Ectodermal cell (in vitro differentiated cells): ENCODE measurements around the gene SPRR1B. TPM values are rescaled to one million over a fixed set of nuclear protein-coding genes. Genes with fewer than 3 reads are reported as not detected.

Source experiments
- H3K27ac ChIP-seq: 2 replicates; pipeline ENCODE4 v1.7.0; 2013; ENCODE audit warnings: mild to moderate bottlenecking, low read depth, low read length; ENCODE audit not compliant: insufficient read depth, poor library complexity, severe bottlenecking
- H3K27me3 ChIP-seq: 2 replicates; pipeline ENCODE4 v1.7.0; 2013; ENCODE audit warnings: mild to moderate bottlenecking, low read length; ENCODE audit not compliant: insufficient read depth, control insufficient read depth, poor library complexity, severe bottlenecking
- H3K36me3 ChIP-seq: one replicate; pipeline ENCODE4 v1.7.0; 2013; ENCODE audit warnings: low read length; ENCODE audit not compliant: control insufficient read depth, insufficient read depth
- H3K4me1 ChIP-seq: one replicate; pipeline ENCODE4 v1.7.0; 2013; ENCODE audit warnings: low read length; ENCODE audit not compliant: control insufficient read depth, insufficient read depth
- H3K4me3 ChIP-seq: 2 replicates; pipeline ENCODE4 v1.7.0; 2013; ENCODE audit warnings: low read depth, low read length, control low read depth; ENCODE audit not compliant: insufficient read depth
- H3K9me3 ChIP-seq: 2 replicates; pipeline ENCODE4 v1.7.0; 2013; ENCODE audit warnings: mild to moderate bottlenecking, low read length, moderate library complexity; ENCODE audit not compliant: control insufficient read depth
- WGBS, 2 experiments: methylation state at CpG; one replicate each; pipeline ENCODE4 v1.1.7; 2013; ENCODE audit warnings: missing lambda C conversion rate in 2 of 2; 5-methylcytosine and 5-hydroxymethylcytosine counted together
- polyA plus RNA-seq, 4 experiments: library from polyadenylated mRNA; stranded (reverse); fragments of 50-300 nt; gene quantifications; one replicate each; pipeline ENCODE4 v1.2.3, GENCODE V29; 2013

The SPRR1B gene, protein sequence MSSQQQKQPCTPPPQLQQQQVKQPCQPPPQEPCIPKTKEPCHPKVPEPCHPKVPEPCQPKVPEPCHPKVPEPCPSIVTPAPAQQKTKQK
- polyA plus RNA-seq (2013, experiment 1 of 4): not detected
- not detected for polyA plus RNA-seq (2013, experiment 2 of 4)
- polyA plus RNA-seq (2013, experiment 3 of 4): not detected
- polyA plus RNA-seq (2013, experiment 4 of 4): not detected

DNA sequence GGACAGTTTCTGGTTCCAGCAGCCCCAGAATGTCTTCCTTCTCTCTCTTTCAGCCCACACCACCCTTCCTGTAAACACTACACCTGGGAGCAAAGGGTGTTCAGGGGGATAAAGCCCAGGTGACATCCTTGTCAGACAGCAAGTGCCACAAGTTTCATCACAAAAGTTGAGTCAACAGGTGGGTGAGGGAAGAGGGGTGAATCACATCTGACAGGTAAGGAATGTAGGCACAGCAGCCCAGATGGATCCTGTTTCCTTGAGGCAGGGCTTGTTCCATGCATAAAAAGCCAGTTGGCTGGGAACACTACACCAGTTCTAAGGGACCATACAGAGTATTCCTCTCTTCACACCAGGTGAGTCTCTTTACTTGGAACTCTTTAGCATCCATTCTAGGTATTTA is at the start of gene SPRR1B:
Gene SPRR1B, plus strand, starts transcription at position 309 of the 400 bp plus-strand sequence. CDS start 1,143 bp downstream, outside the sequence.
- no peak within 1 kb of the TSS for H3K4me3 ChIP-seq
- no peaks in the 10 kb centered on the region for H3K36me3 ChIP-seq
- no peak within 1 kb of the TSS for H3K27ac ChIP-seq
- no peaks in the 10 kb centered on the region for H3K27me3 ChIP-seq
- no peaks in the 10 kb centered on the region for H3K4me1 ChIP-seq
- H3K9me3 ChIP-seq: no peaks in the 10 kb centered on the region

DNA sequence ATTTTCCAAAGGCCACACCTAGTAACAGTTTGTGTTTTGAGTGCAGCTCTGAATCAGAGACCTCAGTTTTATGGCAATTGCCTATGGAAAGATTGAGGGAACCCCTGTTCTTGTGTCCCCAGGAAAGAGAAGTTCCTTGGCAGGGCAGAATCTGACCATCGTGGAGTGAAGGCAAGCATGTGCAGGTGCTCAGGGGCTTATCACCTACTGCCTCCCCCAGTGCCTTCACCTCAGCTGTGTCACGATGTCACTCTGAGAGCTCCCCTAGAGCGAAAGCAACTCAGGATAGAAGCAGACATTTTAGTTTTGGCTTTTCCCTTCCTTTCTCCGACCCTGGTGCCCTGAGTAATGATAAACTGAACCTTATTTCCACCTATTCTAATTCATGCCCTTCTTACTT is 48.9 kb upstream of the SPRR1B start:
- no peaks in the 10 kb centered on the region for H3K9me3 ChIP-seq
- 83 to 90% methylated on average over 4 of the region's 4 CpGs for WGBS, 2 experiments
- H3K36me3 ChIP-seq: no peaks in the 10 kb centered on the region
- H3K27ac ChIP-seq: no peak overlapping the region
- no peak overlapping the region for H3K4me3 ChIP-seq
- H3K27me3 ChIP-seq: no peaks in the 10 kb centered on the region
- no peaks in the 10 kb centered on the region for H3K4me1 ChIP-seq

DNA sequence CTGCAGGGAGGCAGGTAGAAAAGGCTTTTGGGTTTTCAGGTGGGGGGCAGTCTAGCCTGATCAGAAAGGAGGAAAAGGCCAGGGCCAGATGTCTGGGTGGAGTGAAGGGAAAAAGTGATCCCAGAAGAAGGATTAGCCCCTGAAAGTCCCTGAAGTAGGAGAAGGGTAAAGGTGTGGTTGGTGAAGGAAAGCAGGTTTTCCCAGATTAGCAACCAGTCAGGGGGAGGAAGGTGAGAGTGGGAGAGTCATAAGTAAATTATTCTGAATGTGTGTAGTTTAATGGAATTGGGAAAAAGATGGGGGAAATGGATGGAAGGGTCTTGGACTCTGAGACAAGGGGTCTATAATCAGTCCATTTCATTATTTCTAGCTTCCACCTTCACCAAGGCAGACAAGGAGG is 47.8 kb upstream of the SPRR1B start:
- Histone ChIP-seq H3K9me3 (no peaks in the 10 kb centered on the region), H3K27ac (no peak overlapping the region), H3K27me3 (no peaks in the 10 kb centered on the region), H3K4me3 (no peak overlapping the region), H3K4me1 (no peaks in the 10 kb centered on the region), H3K36me3 (no peaks in the 10 kb centered on the region)

DNA sequence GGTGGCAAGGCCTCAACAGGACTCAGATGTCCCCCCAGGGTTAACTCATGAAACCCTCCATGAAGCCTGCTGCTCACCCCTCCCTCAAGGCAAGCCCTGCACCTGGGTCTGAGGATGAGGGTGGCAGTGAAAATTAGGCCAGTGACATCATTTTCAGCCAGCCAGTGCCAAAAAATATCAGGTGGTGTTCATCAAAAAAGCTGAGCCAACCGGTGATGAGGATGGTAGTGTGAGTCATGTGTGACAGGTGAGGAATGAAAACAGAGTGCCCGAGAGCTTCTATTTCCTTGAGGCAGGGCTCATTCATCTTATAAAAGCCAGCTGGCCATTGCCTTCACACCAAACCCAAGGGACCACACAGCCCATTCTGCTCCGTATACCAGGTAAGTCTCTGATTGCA is 47.3 kb upstream of the SPRR1B start, which contains the start of gene SPRR1A:
Gene SPRR1A, plus strand, starts transcription at position 339 of the 400 bp plus-strand sequence. CDS start 1,150 bp downstream, outside the sequence.
- 90 to 91% methylated on average over 3 of the region's 3 CpGs for WGBS, 2 experiments
- H3K27me3 ChIP-seq: no peaks in the 10 kb centered on the region
- no peak within 1 kb of the TSS for H3K27ac ChIP-seq
- H3K9me3 ChIP-seq: no peaks in the 10 kb centered on the region
- no peaks in the 10 kb centered on the region for H3K4me1 ChIP-seq
- H3K36me3 ChIP-seq: no peaks in the 10 kb centered on the region
- no peak within 1 kb of the TSS for H3K4me3 ChIP-seq

DNA sequence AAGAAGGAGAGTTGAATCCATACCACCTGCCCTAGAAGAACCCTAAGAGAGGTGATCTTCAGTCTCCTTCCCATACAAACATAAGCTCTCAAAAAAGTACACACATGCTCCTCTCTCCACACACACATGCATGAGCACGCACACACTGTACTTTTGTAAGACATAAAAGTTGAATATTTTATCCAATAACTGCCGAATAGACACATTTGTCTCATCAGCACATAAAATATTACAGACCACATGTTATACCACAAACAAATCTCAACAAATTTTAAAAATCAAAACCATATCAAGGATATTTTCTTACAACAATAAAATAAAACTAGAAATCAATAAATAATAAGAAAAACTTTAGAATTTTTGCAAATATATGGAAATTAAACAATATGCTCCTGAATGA is 44.4 kb upstream of the SPRR1B start:
- no peaks in the 10 kb centered on the region for H3K27me3 ChIP-seq
- H3K4me3 ChIP-seq: no peak overlapping the region
- WGBS, 2 experiments: 75 to 88% methylated on average over 2 of the region's 2 CpGs
- H3K27ac ChIP-seq: no peak overlapping the region
- H3K4me1 ChIP-seq: no peaks in the 10 kb centered on the region
- H3K36me3 ChIP-seq: no peaks in the 10 kb centered on the region
- no peaks in the 10 kb centered on the region for H3K9me3 ChIP-seq

DNA sequence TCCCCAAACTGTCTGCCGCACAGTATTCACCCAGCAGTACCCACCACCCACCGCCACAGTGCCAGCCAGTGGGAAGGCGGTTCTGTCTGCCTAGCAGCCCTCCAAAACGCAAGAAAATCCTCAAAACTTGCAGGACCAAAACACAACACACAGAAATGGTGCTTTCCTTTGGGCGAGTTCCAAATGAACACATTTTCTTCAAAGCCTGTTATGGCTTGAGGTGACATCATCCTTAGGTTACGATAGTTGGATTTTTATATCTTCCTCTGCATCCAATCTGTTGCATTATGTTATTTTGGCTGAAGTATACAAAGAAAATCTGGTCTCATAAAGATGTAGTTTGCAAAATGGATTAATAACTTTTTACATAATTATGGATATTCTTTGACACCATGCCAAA is 37.8 kb upstream of the SPRR1B start:
- Histone ChIP-seq H3K27me3 (no peaks in the 10 kb centered on the region), H3K9me3 (no peaks in the 10 kb centered on the region), H3K4me3 (no peak overlapping the region), H3K36me3 (no peaks in the 10 kb centered on the region), H3K27ac (no peak overlapping the region), H3K4me1 (no peaks in the 10 kb centered on the region)
- 78% methylated on average over 6 of the region's 6 CpGs for WGBS, 2 experiments

DNA sequence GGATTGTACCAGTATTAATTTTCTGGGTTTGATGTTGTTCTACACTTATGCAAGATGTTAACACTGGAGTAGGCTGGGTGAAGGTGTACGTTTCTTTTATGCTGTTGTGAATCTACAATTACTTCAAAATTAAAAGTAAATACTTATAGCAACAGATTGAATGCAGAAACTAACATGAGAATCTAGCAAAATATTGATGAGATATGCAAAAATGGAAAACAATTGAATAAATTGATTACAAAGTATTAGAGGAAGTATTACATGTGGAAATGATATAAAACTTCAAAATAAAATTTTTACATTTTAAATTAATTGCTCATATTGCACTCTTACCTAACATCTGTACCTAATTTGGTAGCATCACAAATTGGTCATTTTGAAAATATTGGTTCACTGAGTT is 35.2 kb upstream of the SPRR1B start:
- H3K9me3 ChIP-seq: no peaks in the 10 kb centered on the region
- no peaks in the 10 kb centered on the region for H3K36me3 ChIP-seq
- H3K4me1 ChIP-seq: no peaks in the 10 kb centered on the region
- H3K27ac ChIP-seq: no peak overlapping the region
- H3K27me3 ChIP-seq: no peaks in the 10 kb centered on the region
- no peak overlapping the region for H3K4me3 ChIP-seq
- no CpG with 5 or more reads among the region's 1 CpG for WGBS, 2 experiments

DNA sequence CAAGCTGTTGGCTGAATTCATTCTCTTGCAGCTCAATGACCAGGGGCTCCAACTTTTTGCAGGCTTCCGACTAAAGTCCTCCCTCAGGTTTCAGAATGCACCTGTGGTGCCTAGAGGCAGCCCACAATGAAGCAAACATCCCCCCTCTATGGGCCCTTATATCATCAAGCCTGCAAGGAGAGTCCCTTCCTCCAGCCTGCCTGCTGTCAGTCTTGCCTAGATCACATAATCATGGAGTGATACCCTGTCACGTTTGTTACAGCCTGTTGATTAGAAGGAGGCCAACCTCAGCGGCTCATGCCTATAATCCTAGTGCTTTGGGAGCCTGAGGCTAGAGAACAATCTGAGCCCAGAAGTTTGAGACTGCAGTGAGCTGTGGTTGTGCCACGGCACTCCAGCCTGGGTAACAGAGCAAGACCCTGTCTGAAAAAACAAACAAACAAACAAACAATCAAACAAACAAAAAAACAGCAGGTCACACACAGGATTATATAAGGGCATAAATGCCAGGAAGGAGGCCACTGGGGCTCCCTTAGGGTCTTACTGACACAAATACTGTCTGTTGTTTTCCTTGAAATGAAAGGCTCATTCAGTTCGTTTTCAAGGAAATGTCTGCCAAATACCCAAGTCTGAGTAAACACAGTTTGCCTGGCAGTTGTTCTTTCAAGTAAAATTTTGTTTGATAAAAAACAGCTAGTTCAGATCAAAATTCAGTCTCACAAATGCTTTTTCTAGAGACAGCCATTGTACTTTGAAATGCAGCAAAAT is 34.2 kb upstream of the SPRR1B start:
- no peaks in the 10 kb centered on the region for H3K27me3 ChIP-seq
- H3K4me1 ChIP-seq: no peaks in the 10 kb centered on the region
- H3K36me3 ChIP-seq: no peaks in the 10 kb centered on the region
- no peak overlapping the region for H3K4me3 ChIP-seq
- H3K9me3 ChIP-seq: no peaks in the 10 kb centered on the region
- 45 to 47% methylated on average over 5 of the region's 5 CpGs for WGBS, 2 experiments
- H3K27ac ChIP-seq: no peak overlapping the region

DNA sequence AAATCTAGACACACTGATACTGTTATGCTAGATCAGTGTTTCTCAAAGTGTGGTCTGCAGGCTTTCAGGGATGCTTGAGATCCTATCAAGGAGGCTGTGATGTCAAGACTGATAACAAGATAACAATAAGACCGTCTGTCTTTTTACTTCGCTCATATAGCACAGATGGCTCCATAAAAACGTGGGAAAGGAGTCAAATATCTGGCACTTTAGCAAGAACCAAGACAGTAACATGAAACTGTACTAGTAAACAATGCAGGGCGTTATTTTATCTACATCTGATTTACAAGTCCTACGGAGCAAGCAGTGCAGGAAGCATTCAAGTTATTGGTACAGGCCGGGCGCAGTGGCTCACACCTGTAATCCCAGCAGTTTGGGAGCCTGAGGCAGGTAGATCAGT is 33.1 kb upstream of the SPRR1B start:
- Histone ChIP-seq H3K27ac (no peak overlapping the region), H3K36me3 (no peaks in the 10 kb centered on the region), H3K27me3 (no peaks in the 10 kb centered on the region), H3K4me1 (no peaks in the 10 kb centered on the region), H3K4me3 (no peak overlapping the region), H3K9me3 (no peaks in the 10 kb centered on the region)
- WGBS, 2 experiments: 69% methylated on average over 7 of the region's 7 CpGs

DNA sequence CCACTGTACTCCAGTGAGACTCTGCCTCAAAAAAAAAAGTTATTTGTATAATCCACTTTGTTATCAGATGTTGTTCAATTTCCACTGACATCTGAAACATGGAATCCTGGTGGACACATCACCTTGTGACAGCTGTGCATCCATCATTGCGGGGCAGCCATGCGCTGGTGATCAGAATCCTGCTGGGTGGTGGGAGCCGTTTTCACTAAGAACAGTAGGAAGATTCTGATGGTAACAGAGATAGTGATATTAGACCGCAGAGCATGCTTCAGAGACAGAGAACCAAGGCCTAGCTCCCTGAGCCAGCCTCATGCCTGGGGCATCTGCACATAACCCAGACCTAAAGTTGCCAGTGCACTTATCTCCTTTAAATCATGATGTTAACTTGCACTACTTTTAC is 32.5 kb upstream of the SPRR1B start:
- no peaks in the 10 kb centered on the region for H3K36me3 ChIP-seq
- H3K4me1 ChIP-seq: no peaks in the 10 kb centered on the region
- no peak overlapping the region for H3K27ac ChIP-seq
- H3K4me3 ChIP-seq: no peak overlapping the region
- WGBS, 2 experiments: 92% methylated on average over 4 of the region's 4 CpGs
- no peaks in the 10 kb centered on the region for H3K27me3 ChIP-seq
- H3K9me3 ChIP-seq: no peaks in the 10 kb centered on the region
